Adipocyte (in vitro differentiated cells): Measurements from ENCODE around the gene IRF2BP2.

Experiments used
- DNase-seq: peaks from one replicate; pipeline ENCODE4 v3.0.0-alpha.2; 2015; ENCODE audit warnings: low read depth
- H3K27me3 ChIP-seq: replicated peaks from 2 replicates; pipeline ENCODE4 v1.7.0; 2013; ENCODE audit warnings: mild to moderate bottlenecking, low read length, moderate library complexity; ENCODE audit not compliant: control insufficient read depth, insufficient read depth
- H3K36me3 ChIP-seq: 2 replicates; pipeline ENCODE4 v1.7.0; 2013; ENCODE audit warnings: low read length, mild to moderate bottlenecking, moderate library complexity; ENCODE audit not compliant: control insufficient read depth, insufficient read depth, severe bottlenecking
- H3K4me1 ChIP-seq: 2 replicates; pipeline ENCODE4 v1.7.0; 2013; ENCODE audit warnings: mild to moderate bottlenecking, low read length, moderate library complexity; ENCODE audit not compliant: control insufficient read depth, insufficient read depth
- H3K4me3 ChIP-seq: 2 replicates; pipeline ENCODE4 v1.7.0; 2013; ENCODE audit warnings: mild to moderate bottlenecking, low read length, moderate library complexity
- H3K9ac ChIP-seq: 2 replicates; pipeline ENCODE4 v1.7.0; 2013; ENCODE audit warnings: mild to moderate bottlenecking, low read length, moderate library complexity
- H3K9me3 ChIP-seq: 2 replicates; pipeline ENCODE4 v1.7.0; 2013; ENCODE audit warnings: mild to moderate bottlenecking, low read length, moderate library complexity; ENCODE audit not compliant: control insufficient read depth

IRF2BP2 gene

GRCh38 chr1:234610666-234611224, 767 bp upstream of the IRF2BP2 start:
- Histone ChIP-seq H3K4me1 (peaks cover 29% of the 10 kb centered on the region), H3K9me3 (no peaks in the 10 kb centered on the region), H3K4me3 (peak overlapping the region; percentile 83), H3K9ac (peak overlapping the region; percentile 95), H3K27me3 (no peaks in the 10 kb centered on the region), H3K36me3 (peaks cover 22% of the 10 kb centered on the region)
- DNase-seq: peak; percentile 98

GRCh38 chr1:234609691-234610042, 311 bp downstream of the IRF2BP2 start:
- Histone ChIP-seq H3K9ac (peak overlapping the region; percentile 95), H3K4me1 (peaks cover 31% of the 10 kb centered on the region), H3K9me3 (no peaks in the 10 kb centered on the region), H3K36me3 (peaks cover 33% of the 10 kb centered on the region), H3K4me3 (peak overlapping the region; percentile 83), H3K27me3 (no peaks in the 10 kb centered on the region)
- DNase-seq: no peak

DNA sequence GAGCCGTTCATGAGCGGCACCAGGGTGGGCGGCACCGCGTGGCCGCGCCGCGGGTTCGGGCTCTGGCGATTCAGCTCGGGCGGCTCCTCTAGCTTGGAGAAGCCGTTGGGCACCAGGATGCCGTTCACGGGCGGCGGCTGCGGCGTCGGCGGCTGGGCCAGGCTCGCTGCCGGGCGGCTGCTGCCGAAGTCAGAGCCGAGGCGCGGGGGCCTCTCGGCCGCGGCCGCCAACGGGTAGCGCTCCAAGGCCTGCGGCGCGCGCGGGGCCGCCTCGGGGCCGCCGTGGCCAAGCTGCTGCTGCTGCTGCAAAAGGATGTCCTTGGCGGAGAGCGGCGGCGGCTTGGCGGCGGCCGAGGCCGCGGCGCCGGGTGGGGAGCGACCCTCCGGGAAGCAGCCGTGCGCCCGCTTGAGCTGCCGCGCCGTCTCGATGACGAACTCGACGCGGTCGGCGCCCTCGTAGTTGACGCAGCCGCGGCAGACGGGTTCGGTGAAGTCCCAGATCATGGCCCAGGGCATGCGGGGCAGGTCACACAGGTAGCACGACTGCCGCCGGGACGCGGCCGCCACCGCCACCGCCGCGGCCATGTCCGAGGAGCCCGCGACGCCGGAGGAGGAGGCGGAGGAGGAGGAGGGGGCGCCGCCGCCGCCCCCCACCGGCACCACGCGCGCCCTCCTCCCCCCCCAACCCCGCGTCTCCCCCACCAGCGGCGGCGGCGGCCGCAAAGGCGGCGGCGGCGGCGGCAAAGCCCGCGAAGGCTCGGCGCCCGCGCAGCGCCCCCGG, 877 bp downstream of the IRF2BP2 start:
- no peaks in the 10 kb centered on the region for H3K9me3 ChIP-seq
- peak; percentile 60 for DNase-seq
- peaks cover 38% of the 10 kb centered on the region for H3K36me3 ChIP-seq
- H3K4me1 ChIP-seq: peaks cover 31% of the 10 kb centered on the region
- peak overlapping the region; percentile 96 for H3K9ac ChIP-seq
- peak overlapping the region; percentile 90 for H3K4me3 ChIP-seq
- no peaks in the 10 kb centered on the region for H3K27me3 ChIP-seq

DNA sequence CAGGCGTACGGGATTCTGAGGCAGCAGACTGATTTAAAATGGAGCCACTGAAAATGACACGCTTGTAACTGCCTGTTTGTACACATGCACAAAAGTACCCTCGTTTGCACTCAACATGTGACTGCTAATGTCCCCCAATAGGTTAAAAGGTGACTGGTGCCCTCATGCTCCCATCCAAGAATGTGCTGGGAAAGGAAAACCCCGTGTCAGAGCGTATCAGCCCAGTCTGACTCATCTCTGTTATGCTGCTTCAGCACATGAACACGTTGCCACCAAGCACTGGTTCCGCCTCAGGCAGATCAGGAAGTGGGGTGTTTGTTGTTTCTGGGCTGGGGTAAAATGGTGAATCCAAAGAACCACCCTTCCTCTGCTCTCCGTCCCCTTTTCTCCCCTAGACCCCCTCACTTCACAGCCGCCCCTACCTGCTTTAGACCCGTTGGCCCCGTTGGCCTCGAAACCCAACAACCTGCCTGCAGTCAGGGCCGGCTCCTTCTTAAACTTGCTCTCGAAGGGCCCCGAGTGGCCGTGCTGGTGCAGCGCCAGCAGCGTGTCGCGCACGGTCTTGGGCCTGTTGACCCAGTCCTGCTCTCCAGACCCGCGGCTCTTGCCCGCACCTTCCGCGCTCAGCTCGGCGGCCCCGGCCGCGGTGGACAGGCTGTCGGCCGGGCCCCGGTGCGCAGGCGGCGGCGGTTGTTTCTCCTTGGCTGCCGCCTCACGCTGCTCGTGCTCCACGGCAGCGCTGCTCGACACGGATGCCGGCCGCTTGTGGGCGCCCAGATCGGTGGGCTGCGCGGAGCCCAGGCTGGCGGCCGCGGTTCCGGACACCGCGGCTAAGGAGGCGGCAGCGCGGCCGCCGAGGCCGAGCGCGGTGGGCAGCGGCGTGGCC, 1.7 kb downstream of the IRF2BP2 start:
- Histone ChIP-seq H3K9me3 (no peaks in the 10 kb centered on the region), H3K27me3 (no peaks in the 10 kb centered on the region), H3K4me3 (peak overlapping the region; percentile 90), H3K4me1 (peaks cover 32% of the 10 kb centered on the region), H3K9ac (peak overlapping the region; percentile 96), H3K36me3 (peaks cover 47% of the 10 kb centered on the region)
- DNase-seq: peak; percentile 89

- peak overlapping the region; percentile 90 for H3K4me3 ChIP-seq
- H3K36me3 ChIP-seq: peaks cover 53% of the 10 kb centered on the region
- no peaks in the 10 kb centered on the region for H3K27me3 ChIP-seq
- peak overlapping the region; percentile 96 for H3K9ac ChIP-seq
- H3K4me1 ChIP-seq: peaks cover 37% of the 10 kb centered on the region
- H3K9me3 ChIP-seq: no peaks in the 10 kb centered on the region
- peak; percentile 53 for DNase-seq
Measured at GRCh38 chr1:234607109-234608024, 2.6 kb downstream of the IRF2BP2 start.

DNA sequence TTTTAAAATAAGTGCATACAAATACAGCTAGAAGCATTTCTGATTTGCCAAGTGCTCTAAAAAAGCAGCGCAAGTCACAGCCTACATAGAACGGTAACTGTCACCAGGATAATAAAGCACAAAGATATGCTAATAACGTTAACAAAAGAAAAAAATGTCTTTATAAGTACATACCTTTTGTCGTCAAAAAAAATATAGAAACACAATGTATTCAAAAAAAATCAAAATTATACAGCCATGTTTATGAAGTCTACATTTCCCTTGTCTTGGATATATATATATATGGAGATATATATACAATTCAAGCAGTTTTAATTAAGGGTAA, 3.2 kb downstream of the IRF2BP2 start:
- Histone ChIP-seq H3K9ac (peak overlapping the region; percentile 96), H3K4me1 (peaks cover 37% of the 10 kb centered on the region), H3K27me3 (no peaks in the 10 kb centered on the region), H3K9me3 (no peaks in the 10 kb centered on the region), H3K36me3 (peaks cover 57% of the 10 kb centered on the region), H3K4me3 (peak overlapping the region; percentile 90)
- no peak for DNase-seq

- DNase-seq: peak; percentile 62
- peak overlapping the region; percentile 96 for H3K9ac ChIP-seq
- peaks cover 57% of the 10 kb centered on the region for H3K36me3 ChIP-seq
Measured at GRCh38 chr1:234605983-234606783, 3.8 kb downstream of the IRF2BP2 start.

GRCh38 chr1:234605399-234605982, 4.5 kb downstream of the IRF2BP2 start:
- Histone ChIP-seq H3K4me1 (peaks cover 44% of the 10 kb centered on the region), H3K36me3 (peaks cover 57% of the 10 kb centered on the region)

More at GRCh38 chr1:234605983-234606783, 3.8 kb downstream of the IRF2BP2 start:
- Histone ChIP-seq H3K27me3 (no peaks in the 10 kb centered on the region), H3K9me3 (no peaks in the 10 kb centered on the region), H3K4me1 (peaks cover 37% of the 10 kb centered on the region), H3K4me3 (peak overlapping the region; percentile 90)

DNA sequence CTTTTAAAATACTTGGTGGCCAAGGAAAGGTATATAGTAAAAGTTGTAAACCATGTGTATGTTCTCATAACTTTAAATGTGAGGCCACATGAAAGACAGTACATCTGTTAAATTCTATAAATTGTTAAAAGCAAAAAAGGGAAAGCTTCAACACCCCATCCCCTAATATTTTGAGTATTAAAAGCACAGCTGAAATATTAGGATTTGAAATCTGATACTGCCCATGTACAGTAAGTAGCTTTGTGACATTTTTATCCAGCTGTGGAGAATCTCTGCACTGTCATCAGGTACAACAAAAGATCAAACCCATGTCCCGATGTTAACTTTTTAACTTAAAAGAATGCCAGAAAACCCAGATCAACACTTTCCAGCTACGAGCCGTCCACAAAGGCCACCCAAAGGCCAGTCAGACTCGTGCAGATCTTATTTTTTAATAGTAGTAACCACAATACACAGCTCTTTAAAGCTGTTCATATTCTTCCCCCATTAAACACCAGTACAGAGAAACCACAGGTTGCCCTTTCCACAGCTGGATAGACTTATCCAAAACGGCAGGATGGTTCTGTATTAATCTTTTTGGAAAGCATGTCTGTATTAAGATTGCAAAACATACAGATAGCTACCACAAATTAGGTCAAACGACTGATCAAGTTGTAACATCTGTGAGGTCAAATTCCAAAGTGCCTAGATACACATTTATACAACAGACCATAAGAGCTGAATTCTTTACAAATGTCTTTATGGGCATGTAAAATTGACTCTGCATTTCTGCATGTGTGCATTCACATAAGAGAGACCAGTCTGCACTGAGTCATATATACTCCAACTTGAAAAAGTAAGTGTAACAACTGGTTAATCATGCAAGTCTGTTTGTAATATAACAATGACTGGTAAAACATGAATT, 5.2 kb downstream of the IRF2BP2 start:
- Histone ChIP-seq H3K4me3 (peak overlapping the region; percentile 90), H3K4me1 (peaks cover 46% of the 10 kb centered on the region), H3K9me3 (no peaks in the 10 kb centered on the region), H3K9ac (peak overlapping the region; percentile 96), H3K36me3 (peaks cover 57% of the 10 kb centered on the region), H3K27me3 (no peaks in the 10 kb centered on the region)
- peak; percentile 57 for DNase-seq

More at GRCh38 chr1:234605399-234605982, 4.5 kb downstream of the IRF2BP2 start:
- DNase-seq: no peak
- Histone ChIP-seq H3K9me3 (no peaks in the 10 kb centered on the region), H3K9ac (peak overlapping the region; percentile 96), H3K27me3 (no peaks in the 10 kb centered on the region), H3K4me3 (peak overlapping the region; percentile 90)
